DMS153 (cell line): ENCODE measurements around the gene FYN.

Experiments used
- DNase-seq: peaks from one replicate; lab custom pipeline; 2025; lab: John Stamatoyannopoulos, UW

Gene FYN

GRCh38 chr6:111831408-111831807 is 41.8 kb downstream of the FYN start:
- no peak for DNase-seq

GRCh38 chr6:111829998-111830397 is 43.3 kb downstream of the FYN start:
- DNase-seq = no peak

GRCh38 chr6:111829581-111829980 is 43.7 kb downstream of the FYN start:
- DNase-seq = no peak

- DNase-seq = no peak
Measured at GRCh38 chr6:111828809-111829208, 44.4 kb downstream of the FYN start.

GRCh38 chr6:111825439-111826086 is 47.7 kb downstream of the FYN start:
- no peak for DNase-seq

GRCh38 chr6:111824608-111825337 is 48.5 kb downstream of the FYN start:
- no peak for DNase-seq

- no peak for DNase-seq
Measured at GRCh38 chr6:111823831-111824607, 49.2 kb downstream of the FYN start.

- no peak for DNase-seq
Measured at GRCh38 chr6:111823012-111823411, 50.2 kb downstream of the FYN start.

GRCh38 chr6:111819458-111819857 is 53.8 kb downstream of the FYN start:
- no peak for DNase-seq

GRCh38 chr6:111818539-111819226 is 54.6 kb downstream of the FYN start:
- no peak for DNase-seq

- no peak for DNase-seq
Measured at GRCh38 chr6:111817451-111818120, 55.7 kb downstream of the FYN start.

GRCh38 chr6:111813677-111814310 is 59.5 kb downstream of the FYN start:
- DNase-seq = no peak

GRCh38 chr6:111813237-111813636 is 60.0 kb downstream of the FYN start:
- DNase-seq = no peak

GRCh38 chr6:111812060-111813038 is 60.9 kb downstream of the FYN start:
- no peak for DNase-seq

GRCh38 chr6:111810294-111811131 is 62.7 kb downstream of the FYN start:
- no peak for DNase-seq

GRCh38 chr6:111809766-111810165 is 63.5 kb downstream of the FYN start:
- DNase-seq = no peak

GRCh38 chr6:111809264-111809663 is 64.0 kb downstream of the FYN start:
- no peak for DNase-seq

- DNase-seq = no peak
Measured at GRCh38 chr6:111808493-111808892, 64.8 kb downstream of the FYN start.
